NK-92 (cell line): Measurements from ENCODE around the gene ESRRG.

ENCODE experiments used
- DNase-seq: peaks from one replicate; lab custom pipeline; 2025; ENCODE audit not compliant: unreplicated experiment; lab: John Stamatoyannopoulos, UW

Gene ESRRG

GRCh38 chr1:216632980-216633379 is 90.2 kb downstream of the ESRRG start:
- no peak for DNase-seq

DNA sequence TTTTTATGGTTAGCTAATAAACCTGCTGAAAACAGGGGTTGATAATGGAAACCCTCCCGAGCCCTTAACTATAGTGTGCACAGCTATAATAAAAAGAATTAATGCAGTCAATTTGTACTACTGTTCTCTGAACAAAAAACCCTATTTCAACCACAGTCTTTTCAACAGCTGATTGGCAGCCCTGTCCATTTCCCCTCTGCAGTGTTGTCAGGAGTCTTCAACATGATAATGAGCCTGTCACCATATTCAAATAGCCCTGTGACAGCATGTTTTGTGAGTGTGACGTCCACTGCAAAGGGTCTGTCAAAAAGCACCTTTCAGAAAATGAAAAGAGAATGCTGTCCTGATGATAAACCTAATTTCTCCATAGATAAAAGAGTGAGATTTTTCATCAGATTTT is 92.7 kb downstream of the ESRRG start:
- no peak for DNase-seq

DNA sequence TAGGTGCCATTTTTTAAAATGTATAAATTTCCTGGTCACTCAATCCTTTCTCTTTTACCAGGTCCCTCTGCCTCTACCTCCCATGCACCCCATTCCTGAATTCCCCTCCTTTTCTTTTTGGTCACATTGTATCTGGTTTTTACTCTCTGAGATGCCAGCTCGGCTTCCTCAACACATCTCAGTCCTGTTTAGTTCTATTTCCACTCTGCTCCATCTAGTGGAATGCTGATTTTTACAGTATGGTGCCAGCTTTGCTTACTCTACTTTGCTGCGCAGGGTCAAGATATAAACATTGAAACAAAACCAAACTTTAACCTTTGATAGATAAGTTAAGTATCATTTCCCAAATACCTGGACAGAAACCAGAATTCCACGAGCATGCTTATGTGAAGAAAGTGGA is 96.0 kb downstream of the ESRRG start:
- DNase-seq, result no peak

DNA sequence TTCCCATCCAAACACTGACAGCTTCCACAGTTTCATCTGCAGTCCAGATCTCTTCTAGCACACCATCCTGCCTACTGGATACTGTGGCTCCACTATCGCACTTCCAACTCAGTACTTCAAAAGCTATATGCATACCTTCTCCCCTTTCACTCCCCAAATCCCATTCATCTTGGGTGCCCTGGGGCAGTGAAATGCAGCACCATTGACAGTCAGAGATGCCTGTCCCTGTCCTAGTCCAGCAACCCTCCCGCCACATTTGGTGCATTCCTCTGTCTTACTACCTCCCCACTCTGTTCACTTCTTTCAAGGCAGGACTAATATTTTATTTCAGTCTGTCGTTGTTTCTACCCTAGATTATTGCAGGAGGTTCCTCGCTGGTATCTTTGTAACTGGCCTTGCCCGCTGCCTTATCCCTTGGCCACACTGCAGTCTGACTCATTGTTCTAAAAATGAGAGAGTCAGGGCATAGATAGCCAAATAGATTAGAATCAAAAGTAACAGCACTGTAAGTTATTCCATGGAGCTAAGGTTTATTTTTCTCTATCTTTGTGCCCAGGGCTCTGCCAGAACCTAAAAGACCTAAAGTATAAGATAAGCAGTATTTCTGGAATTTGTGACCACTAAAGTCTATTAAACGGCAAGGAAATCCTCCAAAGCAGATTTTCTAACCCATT is 96.7 kb downstream of the ESRRG start:
- no peak for DNase-seq

- DNase-seq, result no peak
Measured at GRCh38 chr1:216621536-216621935, 101.7 kb downstream of the ESRRG start.

- DNase-seq, result no peak
Measured at GRCh38 chr1:216617081-216617875, 106.0 kb downstream of the ESRRG start.

GRCh38 chr1:216616425-216616824 is 106.8 kb downstream of the ESRRG start:
- no peak for DNase-seq

DNA sequence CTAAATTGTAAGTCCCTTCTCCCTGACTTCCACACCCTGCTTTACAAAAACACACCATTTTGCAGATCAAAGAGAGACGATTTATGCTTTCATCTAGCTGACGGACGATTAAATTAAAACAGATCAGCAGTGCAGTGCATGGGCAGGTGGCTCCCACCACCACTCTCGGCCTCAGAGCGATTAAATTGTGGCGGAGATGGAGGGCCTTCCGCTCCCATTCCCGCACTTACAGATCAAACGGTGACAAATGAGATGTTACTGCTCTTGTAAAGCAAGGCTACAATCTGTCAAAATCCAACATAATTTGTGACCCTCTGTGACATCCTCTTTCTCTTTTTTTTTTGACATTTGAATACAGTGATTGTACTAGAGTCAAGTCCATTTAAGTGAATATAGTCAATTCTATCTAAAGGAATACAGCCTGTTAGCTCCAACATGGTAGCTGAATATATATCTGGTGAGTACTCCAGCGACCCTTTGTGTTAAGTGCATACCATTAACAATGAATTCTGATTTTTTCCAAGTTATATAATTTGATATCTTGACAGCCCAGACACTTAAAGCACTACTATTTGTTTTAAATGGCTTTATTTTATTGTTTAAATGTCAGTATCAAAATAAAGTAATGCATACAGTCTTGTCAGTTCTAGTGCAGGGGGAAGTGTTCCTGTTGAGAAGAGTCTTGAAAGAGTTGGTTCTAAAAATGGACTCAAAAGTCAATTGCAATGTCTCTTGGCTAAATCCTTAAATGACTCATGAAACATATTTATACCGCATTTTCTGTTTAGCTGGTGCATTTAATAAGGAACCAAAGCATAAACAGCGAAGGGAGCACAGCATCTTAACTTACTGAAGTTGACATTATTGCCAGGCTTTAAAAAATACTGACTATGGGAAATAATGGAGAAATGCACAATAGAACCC is 109.0 kb downstream of the ESRRG start:
- no peak for DNase-seq

GRCh38 chr1:216612291-216612690 is 110.9 kb downstream of the ESRRG start:
- DNase-seq, result no peak

DNA sequence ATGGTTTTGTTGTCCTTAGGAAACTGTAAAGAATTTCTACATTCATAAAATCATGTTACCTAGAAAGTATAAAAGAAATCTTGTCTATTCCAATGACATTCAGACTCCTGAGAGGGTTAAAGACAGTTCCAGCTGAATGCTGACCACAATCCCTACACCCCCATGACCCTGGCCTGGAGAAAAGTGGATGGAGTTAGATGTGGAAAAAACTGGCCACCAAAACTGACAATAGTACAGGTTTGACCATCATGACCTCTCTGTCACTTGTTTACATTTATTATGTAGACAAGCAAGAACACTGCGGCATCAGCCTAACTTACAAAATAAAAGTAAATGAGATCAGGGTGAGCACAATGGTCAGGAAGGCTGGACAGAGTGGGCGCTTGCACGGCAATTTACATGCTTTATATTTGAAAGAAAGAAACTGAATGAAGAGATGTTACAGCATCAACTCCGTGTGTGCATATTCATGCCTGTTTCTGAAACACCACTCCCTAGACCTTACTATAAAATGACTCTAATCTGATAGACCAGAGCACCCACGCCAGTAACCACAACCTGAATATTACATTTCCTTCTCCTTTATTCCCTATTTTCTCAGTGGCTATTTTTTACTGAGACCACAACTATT is 116.0 kb downstream of the ESRRG start:
- DNase-seq, result no peak

DNA sequence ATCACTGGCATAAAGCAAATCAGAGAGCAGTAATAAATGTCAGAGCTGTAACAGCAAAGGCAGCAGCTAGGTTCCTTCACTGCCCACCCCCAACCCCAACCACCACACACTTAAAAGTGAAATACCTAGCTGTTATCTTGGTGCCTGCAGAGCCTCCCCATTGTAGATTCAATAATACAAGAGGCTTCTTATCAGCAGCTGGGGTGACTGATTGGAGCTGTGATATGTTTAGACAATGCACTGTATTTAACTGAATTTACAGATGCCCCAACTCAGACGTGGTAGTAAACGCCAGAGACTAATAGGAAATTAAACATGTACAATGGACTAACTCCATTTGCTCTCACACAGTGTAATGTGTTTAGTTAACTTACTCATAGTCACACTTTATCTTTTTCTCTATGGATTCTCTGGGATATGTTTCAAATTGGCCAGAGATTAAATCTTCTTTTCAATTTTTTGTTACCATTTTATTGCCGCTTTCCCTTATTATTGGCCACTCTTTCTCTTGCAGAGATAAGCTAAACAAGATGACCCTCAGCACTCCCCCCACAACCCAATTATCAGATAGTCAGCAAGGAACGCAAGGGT is 117.1 kb downstream of the ESRRG start:
- no peak for DNase-seq

DNA sequence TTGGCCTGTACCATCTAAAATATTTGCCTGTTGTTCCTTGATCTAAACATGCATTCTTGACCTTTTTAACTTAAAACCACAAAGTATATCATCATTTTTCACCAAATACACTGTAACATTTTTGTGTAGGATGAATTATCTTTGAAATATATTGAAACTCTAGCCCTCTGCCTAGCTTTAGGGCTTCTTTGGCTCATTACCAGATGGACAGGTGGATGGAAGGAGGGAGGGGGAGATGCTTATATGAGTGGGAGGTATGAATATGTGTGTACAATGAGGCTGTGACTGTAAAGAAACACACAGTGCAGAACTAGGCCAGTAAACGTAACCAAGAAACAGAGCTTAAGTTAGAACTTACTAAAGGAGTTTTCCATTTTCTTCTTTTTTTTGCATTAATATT is 118.5 kb downstream of the ESRRG start:
- no peak for DNase-seq

GRCh38 chr1:216600730-216601609 is 122.3 kb downstream of the ESRRG start:
- no peak for DNase-seq

DNA sequence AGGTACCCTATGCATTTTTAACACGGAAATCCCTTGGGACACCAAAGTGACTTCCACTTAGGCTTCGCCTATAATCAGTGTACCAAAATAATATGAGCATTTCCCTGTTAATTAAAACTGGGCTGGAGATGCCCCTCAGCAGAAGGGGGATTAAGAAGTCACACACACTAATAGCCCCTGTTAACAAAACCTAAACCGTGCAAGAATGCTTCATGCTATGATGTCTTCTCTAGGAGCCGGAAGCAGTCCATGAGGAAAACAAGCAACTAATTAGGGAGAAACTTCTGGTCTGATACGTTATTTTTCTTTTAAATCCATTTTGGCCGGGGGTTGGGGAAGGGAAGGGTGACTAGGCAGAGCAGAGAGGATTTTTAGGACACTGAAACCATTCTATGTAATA is 123.4 kb downstream of the ESRRG start:
- no peak for DNase-seq

- no peak for DNase-seq
Measured at GRCh38 chr1:216598448-216598847, 124.8 kb downstream of the ESRRG start.

- no peak for DNase-seq
Measured at GRCh38 chr1:216596281-216596862, 126.9 kb downstream of the ESRRG start.

DNA sequence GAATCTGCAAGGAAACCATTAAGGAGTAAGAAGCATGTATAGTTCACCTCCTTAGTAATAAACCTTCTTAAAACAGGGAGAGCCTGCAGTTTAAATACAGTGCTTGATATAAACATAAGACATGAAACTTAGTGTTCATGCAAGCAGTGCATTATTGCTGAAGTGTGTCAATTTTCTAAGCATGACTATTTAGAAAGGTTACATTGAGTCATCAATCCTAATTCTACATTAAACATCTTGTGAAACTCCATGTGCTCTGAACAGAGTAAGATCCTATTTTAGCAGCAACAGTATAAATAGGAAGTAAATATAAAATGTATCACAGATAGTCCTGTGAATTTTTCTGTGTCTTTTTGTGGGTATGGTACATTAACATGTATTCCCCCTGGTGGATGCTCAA is 135.5 kb downstream of the ESRRG start:
- DNase-seq, result no peak

DNA sequence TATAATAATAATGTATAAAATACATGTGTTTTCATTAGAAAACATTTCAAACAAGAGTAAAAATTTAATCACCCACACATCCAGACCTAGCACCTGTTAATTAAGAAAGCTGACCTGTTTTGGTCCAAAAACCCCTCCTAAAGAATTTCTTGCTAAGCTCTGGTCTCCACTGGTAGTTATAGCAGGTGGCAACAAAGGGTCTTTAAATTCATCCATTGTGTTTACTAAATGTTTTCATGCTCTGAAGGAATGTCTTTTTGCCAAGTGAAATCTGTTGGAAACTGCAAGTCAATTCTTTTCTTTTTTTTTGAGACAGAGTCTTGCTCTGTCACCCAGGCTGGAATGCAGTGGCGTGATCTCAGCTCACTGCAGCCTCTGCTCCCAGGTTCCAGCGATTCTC is 141.1 kb downstream of the ESRRG start:
- DNase-seq, result no peak

GRCh38 chr1:216580538-216581057 is 142.6 kb downstream of the ESRRG start:
- DNase-seq, result no peak
